Uterus (tissue), 2 donors: Measurements from ENCODE around the gene BBS9.

Experiments used
- POLR2A ChIP-seq, 2 donors: fragments of 450-650 bp; IDR thresholded peaks; one replicate each; pipeline ENCODE4 v1.6.1; 2016; ENCODE audit warnings: antibody characterized with exemption in 2 of 2, mild to moderate bottlenecking in 1 of 2, moderate library complexity in 1 of 2
- TF ChIP-seq, protein P1 (sequence below), 4 experiments: fragments of 200-600 bp in 2 of 4; fragments of 450-650 bp in 2 of 4; sonication (generic) in 2 of 4; IDR thresholded peaks; one replicate each; pipeline ENCODE4 v1.5.1; 2016 to 2019; ENCODE audit warnings: antibody characterized with exemption in 4 of 4, mild to moderate bottlenecking in 2 of 4, moderate library complexity in 1 of 4

DNA sequence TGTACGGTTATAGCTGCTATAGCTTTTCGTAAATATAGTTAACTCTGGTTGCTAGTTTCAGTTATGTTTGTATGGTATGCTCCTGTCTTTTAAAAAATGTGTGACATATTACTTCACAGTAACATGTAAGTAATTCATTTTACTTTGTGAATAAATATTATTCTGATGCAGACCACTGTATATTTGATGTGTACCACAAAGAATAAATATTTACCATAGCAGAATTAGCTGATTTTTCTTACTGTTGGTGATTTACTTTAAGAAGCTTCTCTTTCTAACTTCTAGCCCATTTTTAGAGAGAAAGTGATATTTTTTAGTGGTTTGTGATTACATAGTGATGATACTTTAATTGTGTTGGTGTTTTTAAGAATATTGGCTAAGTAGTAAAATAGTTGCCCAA lies 292.8 kb downstream of the BBS9 start:
- TF ChIP-seq, protein P1, sequence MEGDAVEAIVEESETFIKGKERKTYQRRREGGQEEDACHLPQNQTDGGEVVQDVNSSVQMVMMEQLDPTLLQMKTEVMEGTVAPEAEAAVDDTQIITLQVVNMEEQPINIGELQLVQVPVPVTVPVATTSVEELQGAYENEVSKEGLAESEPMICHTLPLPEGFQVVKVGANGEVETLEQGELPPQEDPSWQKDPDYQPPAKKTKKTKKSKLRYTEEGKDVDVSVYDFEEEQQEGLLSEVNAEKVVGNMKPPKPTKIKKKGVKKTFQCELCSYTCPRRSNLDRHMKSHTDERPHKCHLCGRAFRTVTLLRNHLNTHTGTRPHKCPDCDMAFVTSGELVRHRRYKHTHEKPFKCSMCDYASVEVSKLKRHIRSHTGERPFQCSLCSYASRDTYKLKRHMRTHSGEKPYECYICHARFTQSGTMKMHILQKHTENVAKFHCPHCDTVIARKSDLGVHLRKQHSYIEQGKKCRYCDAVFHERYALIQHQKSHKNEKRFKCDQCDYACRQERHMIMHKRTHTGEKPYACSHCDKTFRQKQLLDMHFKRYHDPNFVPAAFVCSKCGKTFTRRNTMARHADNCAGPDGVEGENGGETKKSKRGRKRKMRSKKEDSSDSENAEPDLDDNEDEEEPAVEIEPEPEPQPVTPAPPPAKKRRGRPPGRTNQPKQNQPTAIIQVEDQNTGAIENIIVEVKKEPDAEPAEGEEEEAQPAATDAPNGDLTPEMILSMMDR (IDR thresholded peaks at IDR 0.05): no peak
- TF ChIP-seq POLR2A (IDR thresholded peaks at IDR 0.05): no peak
